GM19193 (cell line): ENCODE results near the gene NFATC2IP.

Experiments
- POLR2A ChIP-seq: IDR thresholded peaks from 4 replicates; pipeline ENCODE4 v1.6.1; 2011; ENCODE audit not compliant: insufficient read depth, insufficient read length; ENCODE audit errors: extremely low read depth

Gene NFATC2IP

DNA sequence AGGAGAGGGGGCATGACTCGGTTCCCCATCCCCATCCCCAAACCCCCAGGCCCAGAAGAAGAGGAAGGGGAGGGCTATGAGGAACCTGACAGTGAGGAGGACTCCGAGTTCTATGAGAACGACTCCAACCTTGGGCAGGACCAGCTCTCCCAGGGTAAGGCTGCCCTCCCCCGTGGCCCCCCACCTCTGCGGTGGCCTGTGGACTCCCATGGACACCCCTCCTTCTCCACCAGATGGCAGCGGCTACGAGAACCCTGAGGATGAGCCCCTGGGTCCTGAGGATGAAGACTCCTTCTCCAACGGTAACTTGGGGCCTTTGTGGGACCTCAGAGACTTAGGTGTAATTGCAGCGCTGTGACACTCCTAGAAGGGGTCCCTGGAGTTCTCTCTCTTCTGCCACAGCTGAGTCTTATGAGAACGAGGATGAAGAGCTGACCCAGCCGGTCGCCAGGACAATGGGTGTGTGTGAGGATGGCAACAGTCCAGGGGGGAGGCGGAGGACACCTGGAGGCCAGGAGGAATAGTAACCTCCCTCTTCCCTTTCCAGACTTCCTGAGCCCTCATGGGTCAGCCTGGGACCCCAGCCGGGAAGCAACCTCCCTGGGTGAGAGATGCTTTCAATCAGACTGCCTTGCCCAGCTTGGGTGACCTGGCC, 13.4 kb upstream of the NFATC2IP start:
- TF ChIP-seq POLR2A = no peak

- TF ChIP-seq POLR2A = no peak
Observed at GRCh38 chr16:28938721-28939120, 12.0 kb upstream of the NFATC2IP start.

GRCh38 chr16:28943281-28943680, 7.5 kb upstream of the NFATC2IP start:
- no peak for TF ChIP-seq POLR2A

- TF ChIP-seq POLR2A = no peak
Observed at GRCh38 chr16:28946681-28947080, 4.1 kb upstream of the NFATC2IP start.

GRCh38 chr16:28951410-28951943, 740 bp downstream of the NFATC2IP start:
- TF ChIP-seq POLR2A = no peak

GRCh38 chr16:28958216-28958615, 7.5 kb downstream of the NFATC2IP start:
- no peak for TF ChIP-seq POLR2A

DNA sequence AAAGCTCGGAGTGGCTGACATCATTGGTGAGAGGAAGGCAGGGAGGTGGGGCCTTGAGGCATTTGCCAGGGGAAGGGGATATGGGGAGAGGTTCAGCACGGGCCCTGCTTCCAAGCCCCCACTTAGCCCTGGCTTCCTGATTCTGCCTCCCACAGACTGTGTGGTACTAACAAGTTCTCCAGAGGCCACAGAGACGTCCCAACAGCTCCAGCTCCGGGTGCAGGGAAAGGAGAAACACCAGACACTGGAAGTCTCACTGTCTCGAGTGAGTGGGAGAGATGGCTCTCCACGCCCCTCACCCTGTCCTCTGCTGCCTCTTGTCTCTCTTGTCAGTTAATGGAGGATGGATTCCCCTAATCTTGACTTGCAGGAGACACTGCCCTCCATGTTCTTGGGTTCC, 8.1 kb downstream of the NFATC2IP start:
- TF ChIP-seq POLR2A = no peak

GRCh38 chr16:28964072-28964471, 13.3 kb downstream of the NFATC2IP start:
- no peak for TF ChIP-seq POLR2A

DNA sequence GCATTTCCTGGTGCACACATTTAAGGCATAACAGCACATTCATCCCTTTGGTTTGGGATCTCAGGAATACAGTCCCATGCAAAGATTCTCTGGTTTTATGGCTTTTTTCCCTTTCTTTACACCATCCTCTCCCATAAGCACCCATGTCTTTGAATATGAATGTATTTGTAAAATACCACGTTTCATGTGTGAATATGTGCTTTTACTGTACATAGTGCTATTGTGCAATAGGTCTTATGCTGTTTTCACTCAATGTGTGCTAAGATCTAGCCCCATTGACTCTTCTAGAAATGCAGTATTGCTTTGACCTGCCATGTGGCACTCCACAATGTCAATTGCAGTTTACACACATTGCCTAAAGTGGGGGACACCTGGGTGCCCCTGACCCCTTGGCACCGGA, 13.8 kb downstream of the NFATC2IP start:
- no peak for TF ChIP-seq POLR2A

DNA sequence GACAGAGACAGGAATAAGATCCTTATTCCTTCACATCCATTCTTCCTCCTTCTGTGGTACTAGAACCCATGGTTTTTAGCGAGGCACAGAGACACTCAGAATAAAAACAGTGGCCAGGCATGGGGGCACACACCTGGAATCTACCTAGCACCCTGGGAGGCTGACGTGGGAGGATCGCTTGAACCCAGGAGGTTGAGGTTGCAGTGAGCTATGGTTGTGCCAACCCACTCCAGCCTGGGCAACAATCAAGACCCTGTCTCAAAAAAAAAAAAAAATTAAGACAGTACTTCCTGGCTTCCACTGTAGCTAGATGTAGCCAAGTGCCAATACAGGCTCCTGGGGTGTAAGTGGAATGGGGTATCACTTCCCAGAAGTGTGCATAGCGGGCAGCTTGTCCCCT, 16.4 kb downstream of the NFATC2IP start:
- TF ChIP-seq POLR2A = no peak

DNA sequence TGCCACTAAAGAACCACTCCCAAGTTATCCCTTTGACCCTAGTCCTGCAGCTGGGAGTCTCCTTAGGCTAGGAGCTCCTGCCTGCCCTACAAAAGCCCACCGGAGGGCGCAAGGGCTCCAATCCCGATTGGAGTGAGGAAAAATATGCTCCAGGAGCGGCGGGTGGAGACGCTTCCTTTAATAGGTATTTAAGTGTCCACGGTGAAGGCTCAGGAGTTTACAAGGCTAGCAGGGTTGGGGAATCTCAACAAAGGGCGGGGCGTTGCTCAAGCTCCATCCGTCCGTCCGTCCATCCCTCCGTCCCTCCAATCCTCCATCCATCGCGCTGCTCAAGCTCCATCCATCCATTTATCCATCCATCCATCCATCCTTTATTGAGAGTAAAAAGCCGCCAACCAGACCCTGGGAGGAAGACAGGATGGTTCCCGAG, 23.3 kb downstream of the NFATC2IP start:
- no peak for TF ChIP-seq POLR2A

DNA sequence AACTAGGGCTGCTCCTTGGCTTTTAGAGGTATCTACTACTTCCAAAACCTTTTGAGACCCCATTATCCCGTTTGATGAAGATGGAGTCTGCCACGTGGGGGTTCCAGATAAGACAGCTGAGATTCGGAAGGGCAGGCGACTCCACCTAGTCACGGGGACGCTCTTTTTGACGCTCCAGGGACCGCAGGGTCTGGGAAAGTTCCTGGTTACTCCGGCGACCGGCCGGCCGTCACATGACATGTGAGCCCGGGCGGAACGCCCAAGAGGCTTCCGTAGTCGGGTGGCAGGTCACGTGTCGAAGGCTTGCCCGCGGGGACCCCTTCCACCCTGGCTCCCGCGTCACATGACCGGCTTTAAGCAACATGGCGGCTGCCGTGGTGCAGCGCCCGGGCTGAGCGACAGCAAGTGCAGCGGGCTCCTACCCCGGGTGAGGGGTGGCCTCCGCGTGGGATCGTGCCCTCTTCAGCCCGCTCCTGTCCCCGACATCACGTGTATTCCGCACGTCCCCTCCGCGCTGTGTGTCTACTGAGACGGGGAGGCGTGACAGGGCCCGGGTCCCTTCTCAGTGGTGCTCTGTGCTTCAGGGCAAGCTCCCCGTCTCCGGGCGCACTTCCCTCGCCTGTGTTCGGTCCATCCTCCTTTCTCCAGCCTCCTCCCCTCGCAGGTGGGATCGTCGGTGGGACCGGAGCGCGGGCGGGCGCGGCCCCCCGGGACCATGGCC, 23.9 kb downstream of the NFATC2IP start, which contains the start of gene SPNS1:
Gene SPNS1, plus strand, starts transcription at position 342 of the 721 bp plus-strand sequence. Its CDS starts 374 bp downstream, at position 716.
- peak; percentile 83 for TF ChIP-seq POLR2A

GRCh38 chr16:28975158-28975599, 24.4 kb downstream of the NFATC2IP start:
- no peak for TF ChIP-seq POLR2A

DNA sequence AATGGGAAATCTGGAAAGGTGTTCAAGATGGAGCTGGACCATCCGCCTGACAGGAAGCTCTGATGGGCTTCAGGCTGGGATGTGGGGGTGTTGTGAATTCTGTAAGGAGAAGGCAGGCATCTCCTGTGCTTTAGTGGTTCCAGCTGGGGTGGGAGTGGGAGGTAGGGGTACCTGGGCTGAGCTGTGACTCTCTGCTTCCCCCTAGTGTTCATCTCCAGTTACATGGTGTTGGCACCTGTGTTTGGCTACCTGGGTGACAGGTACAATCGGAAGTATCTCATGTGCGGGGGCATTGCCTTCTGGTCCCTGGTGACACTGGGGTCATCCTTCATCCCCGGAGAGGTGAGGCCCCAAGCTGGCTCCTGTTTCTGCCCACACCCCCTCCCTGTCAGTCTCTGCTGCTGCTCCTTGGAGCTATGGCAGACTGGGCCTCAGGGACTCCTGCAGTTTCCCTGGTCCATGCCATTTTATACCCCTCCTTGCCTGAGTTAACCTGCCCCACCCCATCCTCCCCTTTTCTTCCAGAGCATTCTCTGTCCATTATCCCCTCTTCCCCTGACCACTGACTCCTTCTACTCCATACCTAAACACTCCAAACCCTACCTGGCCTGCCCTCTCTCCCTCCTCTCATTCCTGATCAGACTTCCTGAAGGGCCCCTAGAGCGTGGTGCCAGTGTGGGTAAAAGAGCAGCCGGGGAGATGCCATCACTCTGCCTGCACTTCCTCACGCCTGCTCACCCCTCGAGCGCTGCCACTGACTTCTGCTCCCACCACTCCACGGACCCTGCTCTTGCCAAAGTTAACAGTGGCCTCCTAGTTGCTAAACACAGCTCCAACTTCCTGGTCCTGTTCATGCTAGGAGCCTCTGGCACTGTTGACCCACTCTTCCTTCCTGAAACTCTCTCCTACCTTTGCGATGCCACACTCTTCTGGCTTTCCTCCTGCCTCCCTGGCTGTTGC, 27.2 kb downstream of the NFATC2IP start:
- TF ChIP-seq POLR2A = no peak

- no peak for TF ChIP-seq POLR2A
Observed at GRCh38 chr16:28980929-28981328, 30.2 kb downstream of the NFATC2IP start.
